ENCODE measurements around the gene LARP4.
"Not testable (repeated sequence)": the region's sequence is repeated elsewhere in the genome, so short reads cannot be mapped to it uniquely, and the experiment has no call there.

Gene LARP4

DNA sequence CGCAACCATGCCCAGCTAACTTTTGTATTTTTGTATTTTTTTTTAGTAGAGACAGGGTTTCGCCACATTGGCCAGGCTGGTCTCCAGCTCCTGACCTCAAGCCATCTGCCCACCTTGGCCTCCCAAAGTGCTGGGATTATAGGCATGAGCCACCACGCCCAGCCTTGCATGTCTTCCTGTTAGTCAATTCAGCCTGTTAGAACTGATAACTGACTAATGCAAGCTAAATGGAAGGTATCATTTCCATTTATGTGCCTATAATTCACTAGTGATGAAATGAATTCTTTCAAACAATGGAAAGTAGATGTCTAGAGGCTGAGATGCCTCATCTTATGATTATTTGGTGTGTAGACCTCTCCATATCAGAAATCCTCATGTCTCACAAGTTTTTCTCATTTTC, 66.8 kb downstream of the LARP4 start:
- in situ Hi-C loops (cut with MboI; ENCODE audit: low sequenced_read_pairs), result no loop called here

DNA sequence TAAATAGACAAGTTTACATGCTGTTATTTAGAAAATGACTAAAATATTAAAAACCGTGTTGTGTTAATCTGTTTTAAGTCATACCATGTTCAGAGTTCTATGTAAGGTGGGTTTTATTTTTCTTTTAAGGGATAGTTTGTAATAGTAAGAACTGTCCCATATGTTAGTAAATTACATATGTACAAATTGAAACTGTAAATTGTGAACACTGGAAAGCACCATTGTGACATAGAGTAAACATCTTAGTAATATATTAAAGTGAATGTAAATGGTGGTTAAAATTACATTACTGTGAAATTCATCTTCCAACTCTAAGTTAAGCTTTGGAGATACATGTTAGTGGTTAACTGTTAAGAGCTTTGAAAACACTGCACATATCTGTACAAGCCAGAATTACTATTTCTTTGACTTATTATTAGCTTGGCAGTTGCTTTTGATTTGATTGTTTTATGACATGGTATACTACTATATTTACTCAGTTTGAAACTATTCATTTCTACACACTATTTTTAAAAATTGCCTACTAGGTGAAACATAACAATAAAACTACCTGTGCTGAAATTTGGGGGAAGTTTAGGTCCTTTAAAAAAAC, 76.7 kb downstream of the LARP4 start:
- in situ Hi-C loops (cut with MboI; ENCODE audit: low sequenced_read_pairs), result no loop called here

DNA sequence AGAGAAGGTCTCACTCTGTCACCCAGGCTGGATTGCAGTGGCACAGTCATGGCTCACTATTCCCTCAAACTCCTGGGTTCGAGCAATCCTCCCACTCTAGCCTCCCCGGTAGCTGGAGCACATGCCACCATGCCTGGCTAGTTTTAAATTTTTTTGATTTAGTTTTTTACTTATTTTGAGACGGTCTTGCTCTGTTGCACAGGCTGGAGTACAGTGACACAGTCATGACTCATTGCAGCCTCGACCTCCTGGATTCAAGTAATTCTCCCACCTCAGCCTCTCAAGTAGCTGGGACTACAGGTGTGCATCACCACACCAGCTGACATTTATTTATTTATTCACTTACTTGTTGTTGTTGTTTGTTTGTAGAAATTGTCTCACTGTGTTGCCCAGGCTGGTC, 81.9 kb downstream of the LARP4 start:
- in situ Hi-C loops (cut with MboI; ENCODE audit: low sequenced_read_pairs), result no loop called here

DNA sequence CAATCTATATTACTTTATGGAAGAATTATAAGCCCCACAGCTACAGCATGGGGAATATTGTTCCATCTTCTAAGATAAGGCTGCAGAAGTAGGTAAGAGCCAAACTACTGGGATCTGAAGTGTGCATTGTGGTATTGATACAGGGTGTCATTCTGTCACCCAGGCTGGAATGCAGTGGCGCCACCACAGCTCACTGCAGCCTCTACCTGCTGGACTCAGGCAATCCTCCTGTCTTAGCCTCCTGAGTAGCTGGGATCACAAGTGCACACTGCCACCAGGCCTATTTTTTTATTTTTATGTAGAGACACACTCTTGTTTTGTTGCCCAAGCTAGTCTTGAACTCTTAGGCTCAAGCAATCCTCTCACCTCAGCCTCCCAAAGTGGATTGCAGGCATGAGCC, 82.8 kb downstream of the LARP4 start:
- in situ Hi-C loops (cut with MboI; ENCODE audit: low sequenced_read_pairs), result no loop called here

DNA sequence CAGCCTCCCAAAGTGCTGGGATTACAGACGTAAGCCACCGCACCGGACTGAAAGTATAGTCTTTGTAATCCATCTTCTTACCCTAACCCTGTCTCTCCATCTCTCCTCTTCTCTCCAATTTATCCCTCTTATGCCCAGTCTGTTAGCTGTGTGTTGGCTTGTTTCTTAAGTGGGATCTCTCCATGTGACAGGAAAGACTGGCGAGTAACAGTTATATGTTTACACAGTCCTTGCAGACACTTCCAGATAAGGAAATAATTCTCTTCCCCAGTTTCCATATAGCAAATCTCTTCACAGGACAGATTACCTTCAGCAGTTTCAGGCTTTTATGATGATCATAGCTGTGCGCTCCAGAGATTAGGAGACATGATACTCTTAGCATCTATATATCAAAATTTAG, 88.1 kb downstream of the LARP4 start:
- in situ Hi-C loops (cut with MboI; ENCODE audit: low sequenced_read_pairs), result no loop called here

DNA sequence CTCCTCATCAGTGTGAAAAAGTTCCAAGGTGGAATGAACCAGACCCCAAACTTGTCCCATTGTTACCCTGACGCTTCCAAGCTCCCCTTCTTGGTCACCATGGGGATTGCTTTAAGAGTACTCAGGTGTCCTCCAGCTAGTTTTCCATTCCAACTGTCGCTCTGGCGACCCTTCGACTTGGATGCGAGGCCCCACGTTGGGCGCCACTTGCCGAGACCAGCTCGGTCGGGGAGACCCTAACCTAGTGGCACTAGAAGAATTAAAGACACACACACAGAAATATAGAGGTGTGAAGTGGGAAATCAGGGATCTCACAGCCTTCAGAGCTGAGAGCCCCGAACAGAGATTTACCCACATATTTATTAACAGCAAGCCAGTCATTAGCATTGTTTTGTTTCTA, 97.4 kb downstream of the LARP4 start:
- in situ Hi-C loops (cut with MboI; ENCODE audit: low sequenced_read_pairs), result not testable (repeated sequence)

DNA sequence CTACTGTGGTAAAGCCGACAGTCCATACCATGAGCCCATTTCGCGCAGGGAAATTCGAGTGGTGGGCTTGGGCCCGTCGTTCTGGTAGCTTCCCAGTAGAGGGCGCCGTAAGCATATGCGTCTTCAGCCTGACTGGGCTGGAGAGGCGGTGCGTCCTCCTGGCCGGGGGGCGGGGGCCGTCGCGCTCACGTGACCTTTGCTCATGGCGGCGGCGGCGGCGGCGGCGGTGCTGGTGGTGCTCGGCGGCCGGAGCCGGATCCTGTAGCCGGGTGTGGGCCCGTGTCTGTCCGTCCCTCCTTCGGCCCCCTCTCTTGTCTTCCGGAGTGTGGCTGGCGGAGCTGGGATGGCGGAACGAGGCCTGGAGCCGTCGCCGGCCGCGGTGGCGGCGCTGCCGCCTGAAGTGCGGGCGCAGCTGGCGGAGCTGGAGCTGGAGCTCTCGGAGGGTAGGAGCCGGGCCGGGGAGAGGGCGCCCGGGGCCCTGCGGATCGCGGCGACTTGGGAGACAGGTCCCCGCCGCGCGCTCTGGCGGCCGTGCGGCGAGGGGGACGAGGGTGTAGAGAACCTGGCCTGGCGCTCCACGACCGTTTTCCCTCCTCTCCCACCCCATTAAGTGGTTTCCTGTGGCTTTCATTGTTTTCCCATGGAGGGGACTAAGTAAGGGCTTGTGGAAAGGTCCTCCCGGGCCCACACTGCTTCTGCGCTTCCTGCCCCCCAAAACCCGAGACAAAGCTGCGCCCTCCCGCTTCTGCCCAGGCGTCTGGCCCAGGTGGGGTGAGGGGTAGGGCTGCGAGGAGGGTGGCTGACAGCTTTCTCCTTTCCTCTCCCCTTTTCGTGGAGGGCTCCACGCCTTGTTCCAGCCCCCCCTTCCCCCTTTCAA, 104.4 kb downstream of the LARP4 start, which contains the start of gene DIP2B:
DIP2B (plus strand) TSS at position 188 of the 877 bp plus-strand sequence; CDS start at position 344, 156 bp downstream.
- in situ Hi-C loops (cut with MboI; ENCODE audit: low sequenced_read_pairs), result loop anchor here (25.0 kb wide), 1 partner anchor 132 kb away; no protein-coding TSS in a partner anchor

DNA sequence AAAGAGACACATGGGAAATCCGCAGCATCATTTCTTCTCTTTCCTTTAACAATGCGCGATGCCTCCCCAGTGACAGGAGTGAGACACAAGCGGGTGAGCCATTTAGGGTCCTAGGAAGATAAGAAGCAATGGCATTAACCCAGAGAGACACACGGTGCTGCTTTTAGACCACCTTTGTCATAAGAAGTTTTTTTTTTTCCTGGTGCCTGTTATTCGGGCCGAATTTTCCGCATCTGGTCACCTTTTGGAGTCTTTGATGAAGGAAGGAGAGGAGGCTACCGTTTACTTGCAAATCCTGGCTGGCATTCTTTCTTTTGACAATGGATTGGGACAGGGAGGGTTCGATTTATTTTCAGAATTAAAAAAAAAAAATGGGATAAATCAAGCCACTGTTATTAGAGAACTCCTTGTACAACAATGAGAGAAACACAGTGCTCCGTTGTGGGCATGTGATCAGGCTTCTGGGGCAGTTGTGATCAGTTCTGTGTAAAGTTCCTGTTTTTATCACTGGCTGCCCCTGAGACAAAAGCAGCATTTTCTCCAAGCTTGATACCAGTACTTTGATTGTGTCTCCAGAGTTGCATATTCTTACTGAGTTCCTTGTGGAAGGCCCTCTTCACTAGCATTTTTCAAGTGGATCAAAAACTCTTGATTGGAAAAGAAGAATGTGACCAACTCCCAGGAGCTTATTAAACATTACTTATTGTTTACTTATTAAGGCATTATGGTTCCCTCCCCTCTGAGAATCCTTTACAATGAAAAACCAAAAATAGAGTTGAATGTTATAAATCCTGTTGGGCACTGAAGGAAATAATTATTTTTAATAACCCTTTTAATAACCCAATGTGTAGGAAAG, 105.2 kb downstream of the LARP4 start:
- in situ Hi-C loops (cut with MboI; ENCODE audit: low sequenced_read_pairs), result loop anchor here (25.0 kb wide), 1 partner anchor 131 kb away; no protein-coding TSS in a partner anchor

DNA sequence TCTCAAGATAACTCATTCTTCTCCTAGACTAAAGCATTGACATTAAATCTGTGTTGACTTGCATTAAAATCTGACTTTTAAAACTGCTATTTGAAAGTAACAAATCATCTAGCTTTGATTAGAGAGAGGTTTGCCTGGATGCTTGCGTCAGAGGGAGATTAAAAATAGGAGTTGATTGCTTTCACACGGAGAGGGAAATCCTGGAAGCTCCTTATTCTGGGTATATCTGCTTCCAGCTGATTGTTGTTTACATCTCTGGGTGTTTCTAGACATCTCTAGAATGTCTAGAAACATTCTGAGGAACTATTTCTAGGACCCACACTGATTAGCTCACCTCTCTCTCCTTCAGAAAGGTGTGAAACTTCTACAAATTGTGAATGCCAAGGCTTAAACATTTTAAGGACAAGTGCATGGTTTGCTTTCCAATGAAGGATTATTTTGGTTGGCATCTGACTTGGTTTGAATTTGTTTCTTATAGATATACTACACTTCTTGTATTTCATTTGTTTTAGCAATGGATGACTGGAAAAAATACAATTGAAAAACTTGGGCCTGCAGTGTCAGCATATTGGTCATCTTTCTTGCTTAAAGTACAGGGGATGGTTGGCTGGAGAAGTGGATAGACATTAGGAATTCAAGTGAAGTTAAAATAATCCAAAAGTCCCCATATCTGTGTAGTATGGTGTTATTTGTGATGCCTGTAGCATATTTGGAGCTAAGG, 106.2 kb downstream of the LARP4 start:
- in situ Hi-C loops (cut with MboI; ENCODE audit: low sequenced_read_pairs), result loop anchor here (25.0 kb wide), 1 partner anchor 130 kb away; no protein-coding TSS in a partner anchor

DNA sequence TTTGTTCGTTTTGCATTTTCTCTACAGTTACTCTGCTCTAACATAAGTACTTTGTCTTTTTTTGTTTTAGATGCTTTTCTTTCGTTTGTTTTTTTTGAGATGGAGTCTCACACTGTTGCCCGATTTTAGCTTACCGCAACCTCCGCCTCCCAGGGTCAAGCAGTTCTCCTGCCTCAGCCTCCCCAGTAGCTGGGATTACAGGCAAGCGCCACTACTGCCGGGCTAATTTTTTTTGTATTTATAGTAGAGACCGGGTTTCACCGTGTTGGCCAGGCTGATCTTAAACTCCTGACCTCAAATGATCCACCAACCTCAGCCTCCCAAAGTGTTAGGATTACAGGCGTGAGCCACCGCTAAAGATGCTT, 106.8 kb downstream of the LARP4 start:
- in situ Hi-C loops (cut with MboI; ENCODE audit: low sequenced_read_pairs), result loop anchor here (25.0 kb wide), 1 partner anchor 130 kb away; no protein-coding TSS in a partner anchor

DNA sequence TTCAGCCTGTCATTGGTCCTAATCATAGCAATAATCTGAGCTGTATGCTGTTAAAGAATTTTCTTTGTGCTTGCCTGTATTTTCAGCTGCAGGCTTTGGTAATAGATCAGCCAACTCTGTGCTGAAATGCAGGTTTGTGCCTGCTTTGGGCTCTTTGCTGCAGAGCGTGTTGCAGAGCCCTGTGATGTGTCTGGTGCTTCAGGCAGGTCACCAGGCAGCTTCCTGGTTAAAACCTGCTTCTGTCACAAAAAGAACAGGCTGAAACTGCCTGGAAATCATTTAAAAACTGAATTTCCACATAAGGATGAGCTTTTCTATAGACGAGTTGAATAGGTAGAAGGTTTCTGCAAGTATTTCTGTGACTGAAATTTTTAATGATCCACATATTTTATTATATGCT, 107.2 kb downstream of the LARP4 start:
- in situ Hi-C loops (cut with MboI; ENCODE audit: low sequenced_read_pairs), result loop anchor here (25.0 kb wide), 1 partner anchor 129 kb away; no protein-coding TSS in a partner anchor

DNA sequence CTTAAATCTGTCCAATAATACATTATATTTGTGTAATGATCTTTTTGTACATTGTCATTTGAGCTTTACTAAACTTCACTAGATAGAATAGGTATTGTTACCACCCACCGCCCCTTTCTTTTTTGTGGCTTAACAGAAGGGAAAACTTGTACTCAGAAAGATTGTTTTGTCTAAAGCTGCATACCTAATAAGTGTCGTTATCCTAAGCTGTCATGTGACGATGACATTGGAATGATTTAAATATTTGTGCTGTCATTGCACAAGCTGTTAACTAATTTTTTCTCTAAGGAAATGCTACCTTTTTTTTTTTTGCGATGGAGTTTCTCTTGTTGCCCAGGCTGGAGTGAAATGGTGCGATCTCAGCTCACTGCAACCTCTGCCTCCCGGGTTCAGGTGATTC, 107.7 kb downstream of the LARP4 start:
- in situ Hi-C loops (cut with MboI; ENCODE audit: low sequenced_read_pairs), result loop anchor here (25.0 kb wide), 1 partner anchor 129 kb away; no protein-coding TSS in a partner anchor

DNA sequence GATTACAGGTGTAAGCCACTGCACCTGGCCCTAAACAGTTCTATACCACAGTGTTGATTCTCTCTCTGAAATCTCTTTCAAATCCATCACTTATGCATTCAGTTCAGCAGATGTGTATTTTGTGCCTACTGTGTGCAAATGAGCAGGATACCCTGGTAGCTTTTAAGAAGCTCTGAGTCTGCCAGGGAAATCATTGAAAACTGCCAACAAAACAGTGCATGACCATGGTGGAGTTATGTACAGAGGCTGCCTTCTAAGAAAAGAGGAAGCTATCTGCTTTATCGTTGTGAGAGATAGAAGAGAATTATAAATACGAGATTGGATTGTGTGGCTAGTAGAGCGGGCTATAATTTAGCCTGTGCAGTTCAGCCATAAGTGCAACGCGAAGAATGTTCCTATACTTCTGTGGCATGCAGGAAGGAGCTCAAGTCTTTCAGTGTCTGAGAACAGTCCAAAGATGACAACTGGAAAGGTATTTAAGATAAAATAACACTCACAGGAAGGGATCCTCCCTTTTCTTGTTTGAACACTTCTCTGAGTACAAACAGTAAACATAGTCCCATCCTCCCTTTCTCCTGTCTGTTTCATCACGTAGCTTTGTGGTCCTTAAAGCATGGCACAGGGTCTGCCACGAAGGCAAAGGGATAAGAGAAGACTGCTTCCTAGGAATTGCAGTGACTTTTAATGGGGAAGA, 108.4 kb downstream of the LARP4 start:
- in situ Hi-C loops (cut with MboI; ENCODE audit: low sequenced_read_pairs), result loop anchor here (25.0 kb wide), 1 partner anchor 128 kb away; no protein-coding TSS in a partner anchor

DNA sequence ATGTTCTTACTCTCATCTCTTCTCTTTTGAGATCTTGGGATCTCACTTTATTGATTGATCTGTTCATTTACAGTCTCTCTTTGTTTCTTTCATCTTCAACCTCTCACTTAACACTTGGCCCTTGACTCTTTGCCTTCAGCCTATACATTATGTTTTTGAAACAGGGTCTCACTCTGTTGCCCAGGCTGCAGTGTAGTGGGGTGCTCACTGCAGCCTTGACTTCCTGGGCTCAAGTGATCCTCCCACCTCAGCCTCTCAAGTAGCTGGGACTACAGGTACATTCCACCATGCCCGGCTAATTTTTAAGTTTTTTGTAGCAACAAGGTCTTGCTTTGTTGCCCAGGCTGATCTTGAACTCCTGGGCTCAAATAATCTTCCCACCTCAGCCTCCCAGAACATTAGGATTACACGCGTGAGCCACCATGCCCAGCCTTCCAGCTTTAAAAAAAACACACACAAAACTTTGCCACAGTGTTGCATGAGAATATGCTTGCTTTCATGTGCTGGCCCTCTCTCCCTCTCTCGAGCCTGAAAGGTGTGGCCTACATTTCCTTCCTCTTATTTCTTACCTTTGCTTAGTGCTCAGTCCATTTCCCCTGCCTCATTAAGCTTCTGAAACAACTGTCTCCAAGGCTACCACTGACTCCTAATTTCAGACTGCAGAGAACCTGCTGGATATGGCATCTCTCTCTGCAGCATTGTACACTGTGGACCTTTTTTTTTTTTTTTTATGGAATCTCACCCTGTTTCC, 114.0 kb downstream of the LARP4 start:
- in situ Hi-C loops (cut with MboI; ENCODE audit: low sequenced_read_pairs), result loop anchor here (25.0 kb wide), 1 partner anchor 123 kb away; no protein-coding TSS in a partner anchor

DNA sequence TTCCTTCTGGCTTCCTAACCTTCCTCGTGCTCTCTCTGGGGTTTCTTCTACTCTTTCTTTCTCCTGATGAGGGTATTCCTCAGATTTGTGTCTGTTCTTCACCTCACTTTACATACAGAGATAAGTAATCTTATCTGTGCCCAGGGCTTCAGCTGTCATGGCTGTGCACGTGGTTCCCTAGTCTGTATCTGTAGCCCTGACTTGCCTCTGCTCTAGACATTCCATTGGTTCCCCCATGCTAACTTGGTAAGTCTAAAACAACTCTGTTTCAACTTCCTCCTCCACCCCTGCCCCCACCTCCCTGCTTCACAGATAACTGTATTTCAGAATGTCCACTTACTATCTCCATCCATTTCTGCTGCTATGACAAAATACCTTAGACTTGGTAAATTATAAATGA, 114.9 kb downstream of the LARP4 start:
- in situ Hi-C loops (cut with MboI; ENCODE audit: low sequenced_read_pairs), result loop anchor here (25.0 kb wide), 1 partner anchor 122 kb away; no protein-coding TSS in a partner anchor

DNA sequence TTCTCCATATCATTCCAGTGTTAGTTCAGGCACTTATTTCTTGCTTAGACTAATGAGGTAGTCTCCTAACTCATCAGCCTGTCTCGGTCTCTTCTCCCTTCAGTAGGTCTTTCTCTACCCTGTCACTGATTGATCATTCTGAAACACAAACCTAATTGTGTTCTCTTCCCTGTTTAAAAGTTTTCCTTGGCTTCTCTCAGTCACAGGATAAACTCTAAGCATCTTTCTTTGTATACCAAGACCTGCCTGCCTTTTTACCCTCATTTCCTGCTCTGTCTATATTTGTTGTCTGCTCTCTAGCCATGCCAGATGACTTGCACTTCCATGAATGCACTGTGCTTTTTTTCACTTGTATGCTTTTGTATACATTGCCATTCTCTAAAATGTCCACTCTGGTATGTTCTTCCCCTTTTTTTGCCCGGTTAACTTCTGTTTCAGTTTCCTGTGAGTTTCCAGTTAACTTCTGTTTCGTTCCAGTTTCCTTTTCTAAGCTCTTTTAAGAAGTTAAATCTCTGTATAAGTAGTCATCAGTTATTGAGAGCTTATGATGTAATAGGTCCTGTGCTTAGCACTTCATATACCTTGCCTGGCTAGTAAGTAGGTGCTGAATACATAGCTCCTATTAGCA, 116.8 kb downstream of the LARP4 start:
- in situ Hi-C loops (cut with MboI; ENCODE audit: low sequenced_read_pairs), result loop anchor here (25.0 kb wide), 1 partner anchor 120 kb away; no protein-coding TSS in a partner anchor

DNA sequence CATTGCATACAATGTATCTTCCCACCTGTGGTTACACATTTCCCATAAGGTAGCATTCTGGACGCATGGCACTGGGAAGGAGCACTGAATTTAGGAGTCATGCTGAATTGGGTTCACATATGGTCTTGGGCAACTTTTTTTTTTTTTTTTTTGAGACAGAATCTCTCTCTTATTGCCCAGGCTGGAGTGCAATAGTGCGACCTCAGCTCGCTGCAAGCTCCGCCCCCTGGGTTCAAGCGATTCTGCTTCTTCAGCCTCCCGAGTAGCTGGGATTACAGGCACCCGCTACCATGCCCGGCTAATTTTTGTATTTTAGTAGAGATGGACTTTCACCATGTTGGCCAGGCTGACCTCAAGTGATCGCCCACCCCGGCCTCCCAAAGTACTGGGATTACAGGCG, 117.4 kb downstream of the LARP4 start:
- in situ Hi-C loops (cut with MboI; ENCODE audit: low sequenced_read_pairs), result loop anchor here (25.0 kb wide), 1 partner anchor 119 kb away; no protein-coding TSS in a partner anchor

DNA sequence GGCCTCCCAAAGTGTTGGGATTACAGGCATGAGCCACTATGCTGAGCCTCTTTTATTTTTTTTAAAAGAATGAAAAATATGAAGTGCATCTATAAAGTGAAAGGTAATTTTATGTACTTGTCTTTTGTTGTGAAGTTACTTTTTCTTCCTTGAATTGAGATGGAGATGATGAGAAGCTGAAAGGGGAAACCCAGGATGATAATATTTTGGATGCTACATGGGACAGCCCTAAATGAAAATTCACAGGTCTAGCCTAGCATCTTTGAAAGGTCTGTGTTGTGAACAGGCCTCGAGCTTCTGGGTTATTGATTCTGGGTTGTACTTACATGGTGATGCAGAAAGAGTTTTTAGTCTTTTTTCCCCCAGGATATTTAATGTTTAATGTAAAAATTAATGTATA, 118.7 kb downstream of the LARP4 start:
- in situ Hi-C loops (cut with MboI; ENCODE audit: low sequenced_read_pairs), result loop anchor here (25.0 kb wide), 1 partner anchor 118 kb away; no protein-coding TSS in a partner anchor

All from HL-60/S4 treated with phorbol 12-myristate 13-acetate at 8.2 ng/mL for 4 days and 3 days (cell line).